Measurements from ENCODE around the gene TARM1.
"Not testable (repeated sequence)": the region's sequence is repeated elsewhere in the genome, so short reads cannot be mapped to it uniquely, and the experiment has no call there.

The TARM1 gene

DNA sequence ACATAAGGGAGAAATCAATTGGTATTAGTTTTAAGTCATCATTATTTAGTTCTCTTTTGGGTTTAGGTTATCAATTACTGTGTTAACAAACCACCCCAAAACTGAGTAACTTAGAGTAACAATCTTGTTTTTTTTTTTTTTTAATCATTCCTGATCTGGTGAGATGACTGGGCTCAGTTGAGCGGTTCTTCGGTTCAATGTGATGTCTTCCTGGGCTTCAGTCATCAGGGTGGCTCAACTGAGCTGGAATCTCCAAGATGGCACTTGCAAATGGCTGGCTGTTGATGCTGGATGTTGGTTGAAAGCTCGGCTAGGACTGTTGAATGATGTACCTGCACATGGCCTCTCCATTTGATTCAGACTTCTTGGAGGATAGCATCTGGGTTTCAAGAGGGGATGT lies 3.2 kb upstream of the TARM1 start:
- H3K4me1 Mint-ChIP-seq (ENCODE audit: low read depth): no peaks in the 10 kb centered on the region
- H3K4me3 Mint-ChIP-seq: no peak overlapping the region
- no peak for DNase-seq (ENCODE audit: low spot score)
- no peak overlapping the region for H3K27ac Mint-ChIP-seq
- H3K36me3 Mint-ChIP-seq (ENCODE audit: low read depth): no peaks in the 10 kb centered on the region
- no peaks in the 10 kb centered on the region for H3K27me3 Mint-ChIP-seq (ENCODE audit: low read depth)
- H3K9me3 Mint-ChIP-seq: peaks cover 3% of the 10 kb centered on the region

DNA sequence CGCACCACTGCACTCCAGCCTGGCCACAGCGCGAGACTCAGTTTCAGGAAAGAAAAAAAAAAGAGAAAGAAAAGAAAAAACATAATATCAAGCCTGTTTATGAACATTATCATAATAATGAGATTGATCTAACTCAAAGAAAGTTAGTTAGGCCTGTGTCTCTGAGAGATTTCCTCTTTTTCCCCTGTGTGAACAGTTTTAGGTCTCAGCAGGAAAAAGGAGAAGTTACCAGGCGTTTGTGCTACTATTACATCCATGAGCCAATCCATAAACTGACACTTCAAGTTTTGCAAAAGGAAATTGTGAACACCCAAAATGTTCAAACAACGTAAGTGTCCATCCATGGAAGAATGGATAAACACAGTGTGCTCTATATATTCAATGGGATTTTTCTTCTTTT lies 3.8 kb downstream of the TARM1 start:
- H3K9me3 Mint-ChIP-seq: no peaks in the 10 kb centered on the region
- no peak for DNase-seq (ENCODE audit: low spot score)
- H3K27ac Mint-ChIP-seq: no peak overlapping the region
- no peaks in the 10 kb centered on the region for H3K4me1 Mint-ChIP-seq (ENCODE audit: low read depth)
- no peaks in the 10 kb centered on the region for H3K36me3 Mint-ChIP-seq (ENCODE audit: low read depth)
- no peak overlapping the region for H3K4me3 Mint-ChIP-seq
- H3K27me3 Mint-ChIP-seq (ENCODE audit: low read depth): no peaks in the 10 kb centered on the region

DNA sequence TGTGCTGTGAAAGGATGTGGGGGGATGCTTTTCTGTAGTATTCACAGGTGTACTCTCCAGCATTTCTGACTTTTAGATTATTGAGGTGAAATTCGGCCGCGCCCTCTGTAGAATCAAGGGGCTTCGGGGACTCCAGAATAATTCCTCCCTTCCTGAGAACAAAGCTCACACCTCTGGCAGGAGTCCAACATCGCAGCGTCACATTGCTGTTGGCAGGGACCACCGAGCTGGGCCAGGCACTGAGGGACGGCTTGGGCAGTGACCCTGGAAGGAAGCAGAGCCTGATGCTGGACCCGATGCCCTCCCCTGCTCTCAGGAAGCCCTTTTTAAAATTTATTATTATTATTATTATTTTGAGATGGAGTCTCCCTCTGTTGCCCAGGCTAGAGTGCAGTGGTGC lies 6.3 kb downstream of the TARM1 start:
- Mint-ChIP-seq H3K4me3 (no peak overlapping the region), H3K36me3 (ENCODE audit: low read depth) (no peaks in the 10 kb centered on the region), H3K27me3 (ENCODE audit: low read depth) (no peaks in the 10 kb centered on the region), H3K4me1 (ENCODE audit: low read depth) (no peaks in the 10 kb centered on the region), H3K27ac (no peak overlapping the region), H3K9me3 (no peaks in the 10 kb centered on the region)
- DNase-seq (ENCODE audit: low spot score): no peak

DNA sequence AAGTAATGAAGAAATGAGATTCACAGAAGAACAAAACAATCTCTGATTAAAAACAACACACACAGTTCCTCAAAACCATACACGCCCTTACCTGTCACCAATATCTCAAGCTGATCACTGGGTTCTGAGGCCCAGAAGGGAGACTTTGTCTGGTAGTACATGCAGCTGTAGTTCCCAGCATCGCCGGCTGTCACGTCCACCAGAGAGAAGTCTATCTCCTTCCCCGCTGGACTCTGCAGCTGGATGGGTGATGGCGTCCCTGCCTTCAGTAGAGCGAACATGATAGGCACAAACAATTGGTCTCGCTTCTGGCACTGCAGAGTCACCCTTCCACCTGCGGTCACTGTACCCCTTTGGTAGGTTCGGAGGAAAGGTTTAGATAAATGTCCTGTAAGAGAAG lies 7.3 kb downstream of the TARM1 start:
- H3K4me3 Mint-ChIP-seq: no peak overlapping the region
- H3K9me3 Mint-ChIP-seq: no peaks in the 10 kb centered on the region
- no peak for DNase-seq (ENCODE audit: low spot score)
- no peaks in the 10 kb centered on the region for H3K27me3 Mint-ChIP-seq (ENCODE audit: low read depth)
- no peaks in the 10 kb centered on the region for H3K36me3 Mint-ChIP-seq (ENCODE audit: low read depth)
- H3K4me1 Mint-ChIP-seq (ENCODE audit: low read depth): no peaks in the 10 kb centered on the region
- no peak overlapping the region for H3K27ac Mint-ChIP-seq

DNA sequence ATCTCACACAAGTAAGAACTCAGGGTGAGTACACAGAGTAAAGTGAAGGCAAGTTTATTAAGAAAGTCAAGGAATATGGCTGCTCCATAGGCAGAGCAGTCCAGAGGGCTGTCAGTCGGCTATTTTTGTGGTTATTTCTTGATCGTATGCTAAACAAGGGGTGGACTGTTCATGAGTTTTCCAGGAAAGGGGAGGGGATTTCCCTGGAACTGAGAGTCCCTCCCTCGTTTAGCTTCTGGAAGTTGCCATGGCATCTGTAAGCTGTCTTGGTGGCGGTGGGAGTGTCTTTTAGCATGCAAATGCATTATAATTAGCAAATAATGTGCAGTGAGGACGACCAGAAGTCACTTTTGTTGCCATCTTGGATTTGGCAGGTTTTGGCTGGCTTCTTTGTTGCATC lies 11.7 kb downstream of the TARM1 start:
- H3K36me3 Mint-ChIP-seq (ENCODE audit: low read depth): no peaks in the 10 kb centered on the region
- peaks cover 4% of the 10 kb centered on the region for H3K27me3 Mint-ChIP-seq (ENCODE audit: low read depth)
- no peak overlapping the region for H3K4me3 Mint-ChIP-seq
- H3K4me1 Mint-ChIP-seq (ENCODE audit: low read depth): no peaks in the 10 kb centered on the region
- no peak for DNase-seq (ENCODE audit: low spot score)
- H3K27ac Mint-ChIP-seq: no peak overlapping the region
- H3K9me3 Mint-ChIP-seq: no peaks in the 10 kb centered on the region

DNA sequence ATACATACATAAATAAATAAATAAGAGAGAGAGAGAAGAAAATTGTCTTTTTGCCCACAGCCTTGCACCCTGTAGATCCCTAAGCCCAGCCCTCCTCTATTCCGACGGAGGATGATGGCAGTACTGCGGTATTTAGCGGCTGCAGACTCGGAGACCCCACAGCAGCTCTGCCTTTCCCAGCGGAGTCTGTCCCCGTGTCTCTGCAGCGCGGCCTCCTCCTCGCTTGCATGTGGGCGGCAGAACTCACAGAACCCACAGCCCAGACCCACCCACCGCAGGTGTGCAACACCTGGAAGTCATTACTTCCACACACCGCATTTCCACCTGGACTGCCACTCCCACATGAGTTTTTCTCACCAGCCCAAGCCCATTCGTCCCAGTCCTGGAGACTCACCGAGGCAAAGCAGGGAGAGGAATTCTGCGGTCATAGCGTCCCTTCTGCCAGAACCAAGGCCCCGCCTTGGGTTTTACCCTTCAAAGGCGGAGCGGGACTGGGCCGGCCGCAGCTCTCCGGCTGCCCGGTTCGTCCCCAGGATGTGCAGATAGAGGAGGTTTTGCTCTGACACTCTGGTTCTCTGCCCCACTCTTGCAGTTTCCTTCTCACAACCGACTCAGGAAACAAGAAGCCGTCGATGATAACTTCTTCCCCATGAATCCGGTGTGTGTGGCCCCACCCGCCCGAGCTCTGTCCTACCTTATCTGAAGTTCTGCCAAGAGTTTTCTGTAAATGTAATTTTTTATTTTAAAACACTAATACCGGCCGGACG lies 17.6 kb downstream of the TARM1 start, which contains the start of gene VSTM1:
VSTM1 (minus strand) TSS at position 548 of the 767 bp plus-strand sequence; CDS start at position 428, 120 bp downstream.
- no peak for DNase-seq (ENCODE audit: low spot score)
- H3K27me3 Mint-ChIP-seq (ENCODE audit: low read depth): peaks cover 16% of the 10 kb centered on the region
- no peaks in the 10 kb centered on the region for H3K4me1 Mint-ChIP-seq (ENCODE audit: low read depth)
- no peak within 1 kb of the TSS for H3K27ac Mint-ChIP-seq
- no peaks in the 10 kb centered on the region for H3K36me3 Mint-ChIP-seq (ENCODE audit: low read depth)
- no peaks in the 10 kb centered on the region for H3K9me3 Mint-ChIP-seq
- H3K4me3 Mint-ChIP-seq: no peak within 1 kb of the TSS

DNA sequence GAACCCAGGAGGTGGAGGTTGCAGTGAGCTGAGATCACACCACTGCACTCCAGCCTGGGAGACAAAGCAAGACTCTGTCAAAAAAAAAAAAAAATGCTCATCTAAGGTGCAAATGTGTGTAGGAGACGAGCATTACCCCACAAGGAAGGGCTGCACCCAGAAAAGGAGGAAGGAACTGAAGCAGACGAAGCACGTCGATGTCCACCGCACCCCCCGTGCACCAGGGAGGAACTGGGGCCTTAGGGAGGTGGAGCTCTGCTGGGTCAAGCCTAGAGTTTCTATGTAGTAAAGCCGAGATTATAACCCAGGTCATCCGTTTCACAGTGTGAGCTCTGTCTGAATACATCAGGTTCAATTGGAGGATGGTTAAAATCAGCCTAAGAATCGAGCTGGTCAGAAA lies 18.5 kb downstream of the TARM1 start:
- H3K4me1 Mint-ChIP-seq (ENCODE audit: low read depth): no peaks in the 10 kb centered on the region
- no peaks in the 10 kb centered on the region for H3K9me3 Mint-ChIP-seq
- DNase-seq (ENCODE audit: low spot score): no peak
- no peak overlapping the region for H3K4me3 Mint-ChIP-seq
- no peak overlapping the region for H3K27ac Mint-ChIP-seq
- no peaks in the 10 kb centered on the region for H3K36me3 Mint-ChIP-seq (ENCODE audit: low read depth)
- peaks cover 16% of the 10 kb centered on the region for H3K27me3 Mint-ChIP-seq (ENCODE audit: low read depth)

DNA sequence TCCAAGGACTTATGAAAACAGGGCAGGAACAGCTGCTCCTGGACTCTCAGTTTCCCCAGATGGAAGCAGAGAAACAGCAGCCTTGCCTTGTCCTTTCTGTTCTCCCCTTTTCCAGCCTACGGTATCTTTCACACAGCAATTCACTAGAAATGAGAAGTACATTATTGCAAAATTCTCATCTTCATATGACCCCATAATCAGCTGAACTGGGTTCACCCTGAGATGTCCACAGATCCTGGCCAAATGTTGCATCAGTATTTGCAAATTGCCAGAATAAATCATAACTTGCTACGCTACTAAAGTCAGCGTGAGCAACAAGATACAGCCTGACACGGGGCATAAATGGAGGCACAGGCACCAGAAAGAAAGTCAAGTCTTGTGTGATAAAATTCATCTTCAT lies 33.5 kb downstream of the TARM1 start:
- H3K4me1 Mint-ChIP-seq (ENCODE audit: low read depth): no peaks in the 10 kb centered on the region
- H3K27ac Mint-ChIP-seq: no peak overlapping the region
- H3K27me3 Mint-ChIP-seq (ENCODE audit: low read depth): no peaks in the 10 kb centered on the region
- no peak for DNase-seq (ENCODE audit: low spot score)
- H3K4me3 Mint-ChIP-seq: no peak overlapping the region
- H3K9me3 Mint-ChIP-seq: no peaks in the 10 kb centered on the region
- no peaks in the 10 kb centered on the region for H3K36me3 Mint-ChIP-seq (ENCODE audit: low read depth)

DNA sequence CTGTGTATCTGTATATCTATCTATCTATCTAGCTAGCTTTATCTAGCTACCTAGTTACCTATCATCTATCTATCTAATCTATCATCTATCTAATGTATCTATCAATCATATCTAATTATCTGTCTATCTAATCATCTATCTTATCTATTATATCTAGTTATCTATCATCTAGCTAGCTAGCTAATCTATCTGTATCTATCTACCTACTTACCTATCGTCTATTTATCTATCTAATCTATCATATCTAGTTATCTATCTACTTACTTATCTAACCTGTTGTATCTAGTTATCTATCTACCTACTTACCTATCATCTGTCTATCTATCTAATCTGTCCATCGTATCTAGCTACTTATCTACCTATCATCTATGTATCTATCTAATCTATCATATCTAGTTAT lies 35.4 kb downstream of the TARM1 start:
- H3K9me3 Mint-ChIP-seq: no peaks in the 10 kb centered on the region
- DNase-seq (ENCODE audit: low spot score): no peak
- no peak overlapping the region for H3K4me3 Mint-ChIP-seq
- H3K27me3 Mint-ChIP-seq (ENCODE audit: low read depth): no peaks in the 10 kb centered on the region
- no peaks in the 10 kb centered on the region for H3K4me1 Mint-ChIP-seq (ENCODE audit: low read depth)
- H3K27ac Mint-ChIP-seq: no peak overlapping the region
- H3K36me3 Mint-ChIP-seq (ENCODE audit: low read depth): no peaks in the 10 kb centered on the region

DNA sequence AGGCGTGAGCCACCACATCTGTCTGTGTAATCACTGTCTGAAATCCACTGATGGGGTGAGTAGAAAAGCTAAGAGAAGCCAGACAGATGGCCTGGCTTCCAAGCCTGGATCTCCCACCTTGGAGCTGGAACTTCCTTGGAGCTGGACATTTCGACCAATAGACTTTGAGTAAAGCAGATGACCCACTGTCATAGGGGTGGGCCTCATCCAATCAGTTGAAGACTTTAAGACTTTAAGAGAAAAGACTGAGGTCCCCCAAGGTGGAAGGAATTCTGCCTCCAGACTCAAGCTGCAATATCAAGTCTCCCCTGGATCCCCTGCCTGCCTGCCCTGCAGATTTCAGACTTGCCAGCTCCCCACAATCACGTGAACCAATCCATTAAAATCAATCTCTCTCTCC lies 38.2 kb downstream of the TARM1 start:
- no peak overlapping the region for H3K27ac Mint-ChIP-seq
- H3K9me3 Mint-ChIP-seq: no peaks in the 10 kb centered on the region
- H3K4me3 Mint-ChIP-seq: no peak overlapping the region
- DNase-seq (ENCODE audit: low spot score): no peak
- no peaks in the 10 kb centered on the region for H3K36me3 Mint-ChIP-seq (ENCODE audit: low read depth)
- no peaks in the 10 kb centered on the region for H3K27me3 Mint-ChIP-seq (ENCODE audit: low read depth)
- no peaks in the 10 kb centered on the region for H3K4me1 Mint-ChIP-seq (ENCODE audit: low read depth)

DNA sequence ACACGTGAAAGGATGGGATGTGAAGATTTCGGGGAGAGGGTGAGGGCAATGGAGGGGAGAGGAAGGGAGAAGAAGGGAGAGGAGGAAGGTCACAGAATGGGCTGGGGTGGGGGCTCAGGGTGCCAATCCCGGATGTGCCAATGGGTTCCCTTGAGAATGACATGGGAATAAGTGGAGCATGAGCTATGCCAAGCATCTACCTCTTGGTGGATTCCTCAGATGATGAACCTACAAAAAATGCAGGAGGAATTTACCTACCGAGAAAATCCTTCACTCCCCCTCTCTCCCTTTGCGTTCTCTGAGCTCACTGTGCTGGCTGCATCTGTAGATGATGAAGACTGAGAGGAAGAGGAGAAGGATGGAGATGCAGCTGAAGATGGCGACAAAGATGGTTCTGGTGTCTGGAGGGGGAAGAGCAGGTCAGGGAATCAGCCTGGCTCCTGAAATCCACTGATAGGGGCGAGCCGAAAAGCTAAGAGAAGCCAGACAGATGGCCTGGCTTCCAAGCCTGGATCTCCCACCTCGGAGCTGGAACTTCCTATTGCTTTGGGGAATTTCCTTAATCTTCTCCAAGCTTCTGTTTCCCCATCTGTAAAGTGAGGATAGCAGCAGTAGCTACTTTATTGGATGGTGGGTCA lies 39.1 kb downstream of the TARM1 start:
- no peaks in the 10 kb centered on the region for H3K36me3 Mint-ChIP-seq (ENCODE audit: low read depth)
- H3K27me3 Mint-ChIP-seq (ENCODE audit: low read depth): no peaks in the 10 kb centered on the region
- no peak overlapping the region for H3K27ac Mint-ChIP-seq
- no peak overlapping the region for H3K4me3 Mint-ChIP-seq
- H3K4me1 Mint-ChIP-seq (ENCODE audit: low read depth): no peaks in the 10 kb centered on the region
- H3K9me3 Mint-ChIP-seq: no peaks in the 10 kb centered on the region
- DNase-seq (ENCODE audit: low spot score): no peak

DNA sequence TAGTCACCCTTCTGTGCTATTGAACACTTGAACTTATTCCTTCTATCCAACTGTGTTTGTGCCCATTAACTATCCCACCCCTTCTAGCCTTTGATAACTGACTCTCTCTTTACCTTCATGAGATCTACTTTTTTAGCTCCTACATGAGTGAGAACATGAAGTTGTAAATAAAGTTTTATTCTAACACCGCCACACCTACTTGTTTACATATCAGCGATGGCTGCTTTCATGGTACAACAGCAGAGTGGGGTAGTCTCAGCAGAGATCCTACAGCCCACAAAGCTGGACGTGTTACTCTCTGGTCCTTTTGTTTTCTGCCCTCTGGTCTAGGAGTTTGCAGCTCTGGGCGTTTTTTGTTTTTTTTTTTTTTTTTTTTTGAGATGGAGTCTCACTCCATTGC lies 41.2 kb downstream of the TARM1 start:
- Mint-ChIP-seq H3K27ac (no peak overlapping the region), H3K4me3 (no peak overlapping the region), H3K27me3 (ENCODE audit: low read depth) (no peaks in the 10 kb centered on the region), H3K36me3 (ENCODE audit: low read depth) (no peaks in the 10 kb centered on the region), H3K9me3 (no peaks in the 10 kb centered on the region), H3K4me1 (ENCODE audit: low read depth) (no peaks in the 10 kb centered on the region)
- no peak for DNase-seq (ENCODE audit: low spot score)

DNA sequence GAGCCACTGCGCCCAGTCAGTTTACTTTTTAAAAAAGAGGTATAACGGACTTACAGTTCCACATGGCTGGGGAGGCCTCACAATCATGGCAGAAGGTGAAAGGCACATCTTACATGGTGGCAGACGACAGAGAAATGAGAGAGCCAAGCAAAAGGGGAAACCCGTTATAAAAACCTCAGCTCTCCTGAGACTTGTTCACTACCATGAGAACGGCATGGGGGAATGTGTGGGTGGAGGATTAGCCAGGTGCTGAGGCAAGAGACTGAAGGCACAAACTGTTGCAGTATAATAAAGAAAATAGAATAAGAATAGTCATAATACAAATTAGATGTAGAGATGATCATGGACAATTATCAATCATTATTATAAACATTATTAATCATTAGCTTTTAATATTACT lies 44.6 kb downstream of the TARM1 start:
- not testable (repeated sequence) for H3K27me3 Mint-ChIP-seq (ENCODE audit: low read depth); H3K4me3 Mint-ChIP-seq; DNase-seq (ENCODE audit: low spot score); H3K27ac Mint-ChIP-seq; H3K9me3 Mint-ChIP-seq; H3K36me3 Mint-ChIP-seq (ENCODE audit: low read depth); H3K4me1 Mint-ChIP-seq (ENCODE audit: low read depth)

DNA sequence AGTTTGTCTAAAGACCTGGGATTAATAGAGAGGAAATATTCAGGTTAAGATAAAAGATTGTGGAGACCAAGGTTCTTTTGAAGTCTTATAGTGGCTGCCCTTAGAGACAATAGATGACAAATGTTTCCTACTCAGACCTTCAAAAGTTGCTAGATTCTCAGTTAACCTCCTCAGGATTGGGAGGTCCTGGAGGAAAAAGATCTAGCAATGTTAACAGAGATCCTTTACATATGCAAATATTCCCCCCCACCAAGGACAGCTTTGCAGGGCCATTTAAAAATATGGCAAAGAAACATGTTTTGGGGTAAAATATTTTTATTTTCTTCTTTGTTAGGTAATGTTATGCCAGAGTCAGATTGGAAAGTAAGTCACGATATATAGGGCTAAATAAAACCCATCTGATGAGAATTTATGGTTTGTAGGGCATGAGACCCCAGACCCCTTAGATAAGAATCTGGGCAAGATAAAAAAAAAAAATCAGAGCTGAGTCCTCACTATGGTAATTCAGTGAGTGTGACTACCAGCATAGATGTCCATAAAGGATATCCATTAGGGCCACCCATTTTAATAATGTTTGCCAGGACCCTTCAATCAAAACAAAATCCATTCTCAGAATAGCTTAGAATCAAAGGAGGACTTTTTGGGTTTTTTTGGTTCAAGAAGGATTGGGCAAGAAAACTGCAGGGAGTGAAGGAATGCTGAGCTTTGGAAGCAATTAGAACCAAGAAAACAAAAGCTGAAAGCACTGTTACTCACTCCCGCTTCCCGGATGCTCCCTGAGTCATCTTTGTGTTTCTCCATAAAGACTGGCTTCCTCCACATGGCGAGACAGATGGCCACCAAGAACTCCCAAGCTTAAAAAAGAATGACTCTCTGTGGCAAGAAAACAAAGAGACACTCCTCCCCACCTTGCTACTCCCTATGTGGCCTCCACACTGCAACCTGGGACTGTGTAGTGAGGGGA lies 45.7 kb downstream of the TARM1 start:
- H3K4me3 Mint-ChIP-seq: no peak overlapping the region
- H3K4me1 Mint-ChIP-seq (ENCODE audit: low read depth): no peaks in the 10 kb centered on the region
- no peaks in the 10 kb centered on the region for H3K36me3 Mint-ChIP-seq (ENCODE audit: low read depth)
- no peaks in the 10 kb centered on the region for H3K27me3 Mint-ChIP-seq (ENCODE audit: low read depth)
- no peaks in the 10 kb centered on the region for H3K9me3 Mint-ChIP-seq
- no peak for DNase-seq (ENCODE audit: low spot score)
- no peak overlapping the region for H3K27ac Mint-ChIP-seq

Measured in T-helper 2 cell treated with Interferon-gamma antibody and Interleukin-4, amounts not matched to agents 5 μg/mL and 100 μg/mL, for 36 hours (primary cell).